Testis (tissue), 3 donors: ENCODE results near the gene DDR1. TPM values are rescaled to one million over a fixed set of nuclear protein-coding genes. Genes with fewer than 3 reads are reported as not detected.
A peak's percentile ranks its signal among the peaks of the same experiment; 100 is the strongest.
"Not testable (repeated sequence)": the region's sequence is repeated elsewhere in the genome, so short reads cannot be mapped to it uniquely, and the experiment has no call there.

Source experiments
- DNase-seq: peaks from one replicate; pipeline ENCODE4 v3.0.0-alpha.2; 2019
- H3K27ac ChIP-seq, 2 donors: fragments of 200-600 bp; sonication (generic); one replicate each; pipeline ENCODE4 v1.5.1; 2019
- H3K27me3 ChIP-seq: fragments of 200-600 bp; sonication (generic); one replicate; pipeline ENCODE4 v1.5.1; 2019
- H3K36me3 ChIP-seq: fragments of 200-600 bp; sonication (generic); one replicate; pipeline ENCODE4 v1.5.1; 2017; ENCODE audit warnings: low read depth; ENCODE audit errors: missing control alignments
- H3K4me1 ChIP-seq: fragments of 200-600 bp; sonication (generic); one replicate; pipeline ENCODE4 v1.5.1; 2019
- H3K4me3 ChIP-seq, 2 donors: fragments of 200-600 bp; sonication (generic); one replicate each; pipeline ENCODE4 v1.5.1; 2017 to 2019
- H3K9me3 ChIP-seq: fragments of 200-600 bp; sonication (generic); one replicate; pipeline ENCODE4 v1.5.1; 2017
- POLR2A ChIP-seq: fragments of 450-650 bp; IDR thresholded peaks from one replicate; pipeline ENCODE4 v1.6.1; 2017; ENCODE audit warnings: antibody characterized with exemption, mild to moderate bottlenecking, moderate library complexity
- WGBS, 2 donors: methylation state at CpG; one replicate each; pipeline ENCODE4 v1.1.5; 2018; 5-methylcytosine and 5-hydroxymethylcytosine counted together
- intact Hi-C: fragments of 100-400 bp; cut with DNase I; formaldehyde crosslinking; loops from one replicate; pipeline ENCODE4 v1.15.1; 2023; ENCODE audit warnings: low total_unique reads
- polyA plus RNA-seq: library from polyadenylated mRNA; stranded (reverse); fragments of 350-450 nt; fragmentation: Illumina TruSeq; extraction: RNeasy Lipid Tissue Mini Kit (QIAGEN cat#74804); gene quantifications from one replicate; pipeline ENCODE4 v1.2.3, GENCODE V29; 2014; ENCODE audit warnings: low read depth, low replicate concordance; ENCODE audit not compliant: insufficient read depth
- total RNA-seq, 2 donors: library from RNA; depleted of rRNA; stranded (reverse); fragments of >200 nt; gene quantifications; one replicate each; pipeline ENCODE4 v1.2.3, GENCODE V29; 2016
- TF ChIP-seq, protein P1 (sequence below), 3 experiments: fragments of 450-650 bp in 2 of 3; fragments of 200-600 bp in 1 of 3; sonication (generic) in 1 of 3; IDR thresholded peaks; one replicate each; pipeline ENCODE4 v1.5.1; 2016 to 2019; ENCODE audit warnings: antibody characterized with exemption in 3 of 3, mild to moderate bottlenecking in 2 of 3, moderate library complexity in 1 of 3

The DDR1 gene
- total and polyA plus RNA-seq, 3 donors from 2014 or later: 33.8 to 97.6 (median 94.6) TPM

GRCh38 chr6:30900863-30901417, 16.6 kb downstream of the DDR1 start:
- H3K36me3 ChIP-seq: no peaks in the 10 kb centered on the region
- intact Hi-C loops: no loop called here

DNA sequence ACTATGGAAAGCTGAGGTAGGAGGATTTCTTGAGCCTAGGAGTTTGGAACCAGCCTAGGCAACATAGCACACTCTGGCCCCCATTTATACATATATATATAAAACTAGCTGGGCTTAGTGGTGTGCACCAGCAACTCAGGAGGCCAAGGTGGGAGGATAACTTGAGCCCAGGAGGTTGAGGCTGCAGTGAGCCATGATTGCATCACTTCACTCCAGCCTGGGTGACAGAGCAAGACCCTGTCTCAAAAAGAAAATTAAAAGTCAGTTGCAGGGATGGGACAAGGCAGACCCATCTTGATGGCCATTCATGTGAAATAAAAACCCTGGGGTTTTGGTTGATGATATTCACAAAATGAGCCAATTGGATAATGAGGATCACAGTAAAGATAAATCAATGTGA, 17.1 kb downstream of the DDR1 start:
- intact Hi-C loops: no loop called here
- Histone ChIP-seq H3K36me3 (no peaks in the 10 kb centered on the region), H3K9me3 (no peaks in the 10 kb centered on the region), H3K27ac (no peak overlapping the region), H3K4me3 (no peak overlapping the region), H3K4me1 (no peaks in the 10 kb centered on the region), H3K27me3 (no peaks in the 10 kb centered on the region)
- no peak for DNase-seq
- TF ChIP-seq, protein P1, sequence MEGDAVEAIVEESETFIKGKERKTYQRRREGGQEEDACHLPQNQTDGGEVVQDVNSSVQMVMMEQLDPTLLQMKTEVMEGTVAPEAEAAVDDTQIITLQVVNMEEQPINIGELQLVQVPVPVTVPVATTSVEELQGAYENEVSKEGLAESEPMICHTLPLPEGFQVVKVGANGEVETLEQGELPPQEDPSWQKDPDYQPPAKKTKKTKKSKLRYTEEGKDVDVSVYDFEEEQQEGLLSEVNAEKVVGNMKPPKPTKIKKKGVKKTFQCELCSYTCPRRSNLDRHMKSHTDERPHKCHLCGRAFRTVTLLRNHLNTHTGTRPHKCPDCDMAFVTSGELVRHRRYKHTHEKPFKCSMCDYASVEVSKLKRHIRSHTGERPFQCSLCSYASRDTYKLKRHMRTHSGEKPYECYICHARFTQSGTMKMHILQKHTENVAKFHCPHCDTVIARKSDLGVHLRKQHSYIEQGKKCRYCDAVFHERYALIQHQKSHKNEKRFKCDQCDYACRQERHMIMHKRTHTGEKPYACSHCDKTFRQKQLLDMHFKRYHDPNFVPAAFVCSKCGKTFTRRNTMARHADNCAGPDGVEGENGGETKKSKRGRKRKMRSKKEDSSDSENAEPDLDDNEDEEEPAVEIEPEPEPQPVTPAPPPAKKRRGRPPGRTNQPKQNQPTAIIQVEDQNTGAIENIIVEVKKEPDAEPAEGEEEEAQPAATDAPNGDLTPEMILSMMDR (IDR thresholded peaks at IDR 0.05): no peak

More at GRCh38 chr6:30900863-30901417, 16.6 kb downstream of the DDR1 start:
- Histone ChIP-seq H3K4me1 (no peaks in the 10 kb centered on the region), H3K27me3 (no peaks in the 10 kb centered on the region), H3K27ac (no peak overlapping the region), H3K9me3 (no peaks in the 10 kb centered on the region), H3K4me3 (no peak overlapping the region)
- WGBS, 2 donors: 64% methylated on average over 1 of the region's 1 CpG
- TF ChIP-seq, protein P1 (IDR thresholded peaks at IDR 0.05): no peak
- no peak for TF ChIP-seq POLR2A
- DNase-seq: no peak

- H3K27me3 ChIP-seq, H3K36me3 ChIP-seq, H3K4me1 ChIP-seq, DNase-seq, H3K4me3 ChIP-seq, H3K27ac ChIP-seq, intact Hi-C loops, H3K9me3 ChIP-seq: not testable (repeated sequence)
- 72 to 79% methylated on average over 9 of the region's 9 CpGs for WGBS, 2 donors
Observed at GRCh38 chr6:30902196-30902595, 17.9 kb downstream of the DDR1 start.

GRCh38 chr6:30902709-30903108, 18.4 kb downstream of the DDR1 start:
- Histone ChIP-seq H3K9me3 (no peaks in the 10 kb centered on the region), H3K27ac (no peak overlapping the region), H3K36me3 (no peaks in the 10 kb centered on the region), H3K4me3 (no peak overlapping the region), H3K27me3 (no peaks in the 10 kb centered on the region), H3K4me1 (no peaks in the 10 kb centered on the region)
- DNase-seq: no peak
- intact Hi-C loops: no loop called here
- TF ChIP-seq, protein P1 (IDR thresholded peaks at IDR 0.05): no peak
- no peak for TF ChIP-seq POLR2A
- 45 to 57% methylated on average over 5 of the region's 5 CpGs for WGBS, 2 donors

DNA sequence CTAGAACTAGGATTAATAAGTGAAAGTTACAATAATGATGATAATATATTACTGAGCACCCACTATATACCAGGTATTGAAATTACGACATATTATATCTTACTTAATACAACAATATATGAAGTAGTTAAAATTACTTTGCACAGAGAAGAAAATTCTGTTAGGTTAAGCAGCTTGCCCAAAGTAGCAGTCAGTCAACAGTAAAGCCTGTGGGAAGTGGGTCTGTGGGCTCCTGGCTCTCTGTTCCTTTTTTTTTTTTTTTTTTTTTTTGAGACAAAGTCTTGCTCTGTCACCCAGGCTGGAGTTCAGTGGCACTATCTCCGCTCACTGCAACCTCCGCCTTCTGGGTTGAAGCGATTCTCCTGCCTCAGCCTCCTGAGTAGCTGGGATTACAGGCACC, 18.9 kb downstream of the DDR1 start:
- H3K27ac ChIP-seq: no peak overlapping the region
- no peaks in the 10 kb centered on the region for H3K4me1 ChIP-seq
- no peaks in the 10 kb centered on the region for H3K27me3 ChIP-seq
- no peaks in the 10 kb centered on the region for H3K9me3 ChIP-seq
- H3K4me3 ChIP-seq: no peak overlapping the region
- no peak for DNase-seq
- 84 to 89% methylated on average over 4 of the region's 4 CpGs for WGBS, 2 donors
- intact Hi-C loops: no loop called here
- H3K36me3 ChIP-seq: no peaks in the 10 kb centered on the region
- TF ChIP-seq, protein P1 (IDR thresholded peaks at IDR 0.05): no peak
- TF ChIP-seq POLR2A: no peak

DNA sequence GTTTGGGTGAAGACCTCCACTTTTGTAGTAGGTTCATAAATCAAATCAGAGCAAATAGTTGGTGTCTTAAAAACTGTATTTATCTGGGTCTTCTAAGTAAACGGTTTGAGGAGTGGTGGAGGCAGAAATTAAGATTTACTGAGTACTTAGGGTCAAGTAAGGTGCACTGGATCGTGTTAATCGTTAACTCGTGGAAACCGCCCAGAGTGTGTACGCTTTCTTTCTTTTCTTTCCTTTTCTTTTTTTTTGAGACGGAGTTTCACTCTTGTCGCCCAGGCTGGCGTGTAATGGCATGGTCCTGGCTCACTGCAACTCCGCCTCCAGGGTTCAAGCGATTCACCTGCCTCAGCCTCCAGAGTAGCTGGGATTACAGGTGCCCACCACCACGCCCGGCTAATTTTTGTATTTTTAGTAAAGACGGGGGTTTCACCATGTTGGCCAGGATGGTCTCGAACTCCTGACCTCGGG, 23.0 kb downstream of the DDR1 start:
- intact Hi-C loops, H3K27ac ChIP-seq, H3K4me1 ChIP-seq, H3K27me3 ChIP-seq, H3K9me3 ChIP-seq, H3K36me3 ChIP-seq, DNase-seq: not testable (repeated sequence)
- H3K4me3 ChIP-seq: peak overlapping the region; percentile 78 to 83
- 24 to 35% methylated on average over 12 to 16 of the region's 16 CpGs for WGBS, 2 donors
